Mesenchymal stem cell (in vitro differentiated cells and primary cell): ENCODE measurements around the gene ITGB2.

Experiments
- DNase-seq: peaks from one replicate; pipeline ENCODE4 v3.0.0-alpha.2; 2013
- H2AFZ ChIP-seq: one replicate; pipeline ENCODE4 v1.6.1; 2013; ENCODE audit warnings: low read depth, mild to moderate bottlenecking, control low read depth, inconsistent platforms, low read length, moderate library complexity
- H2AK5ac ChIP-seq: 2 replicates; pipeline ENCODE4 v1.6.1; 2013; ENCODE audit warnings: low read length, moderate library complexity, mild to moderate bottlenecking, inconsistent platforms; ENCODE audit not compliant: severe bottlenecking
- H2BK120ac ChIP-seq: one replicate; pipeline ENCODE4 v1.6.1; 2013; ENCODE audit warnings: low read depth, mild to moderate bottlenecking, inconsistent platforms, low read length, moderate library complexity
- H2BK12ac ChIP-seq, 2 experiments: one replicate each; pipeline ENCODE4 v1.6.1; 2013; ENCODE audit warnings: inconsistent platforms in 2 of 2, low read length in 2 of 2, mild to moderate bottlenecking in 2 of 2, moderate library complexity in 2 of 2, control low read depth in 1 of 2
- H2BK15ac ChIP-seq: one replicate; pipeline ENCODE4 v1.6.1; 2013; ENCODE audit warnings: mild to moderate bottlenecking, low read depth, inconsistent platforms; ENCODE audit not compliant: poor library complexity, severe bottlenecking
- H2BK5ac ChIP-seq: 2 replicates; pipeline ENCODE4 v1.6.1; 2013; ENCODE audit warnings: low read depth, mild to moderate bottlenecking, low read length, control low read depth, inconsistent platforms; ENCODE audit not compliant: poor library complexity, severe bottlenecking
- H3K14ac ChIP-seq, 2 experiments: one replicate each; pipeline ENCODE4 v1.6.1; 2013; ENCODE audit warnings: inconsistent platforms in 2 of 2, low read length in 2 of 2, control low read depth in 1 of 2, mild to moderate bottlenecking in 1 of 2, moderate library complexity in 1 of 2
- H3K18ac ChIP-seq, 2 experiments: one replicate each; pipeline ENCODE4 v1.6.1; 2013; ENCODE audit warnings: inconsistent platforms in 2 of 2, low read length in 2 of 2, control low read depth in 1 of 2, low read depth in 1 of 2, mild to moderate bottlenecking in 1 of 2
- H3K23ac ChIP-seq, 2 experiments: one replicate each; pipeline ENCODE4 v1.6.1; 2013; ENCODE audit warnings: inconsistent platforms in 2 of 2, low read length in 2 of 2, mild to moderate bottlenecking in 2 of 2, moderate library complexity in 2 of 2, control low read depth in 1 of 2
- H3K27ac ChIP-seq: 2 replicates; pipeline ENCODE4 v1.5.1; 2013; ENCODE audit warnings: mild to moderate bottlenecking, moderate library complexity, low read length, control low read depth, inconsistent platforms; ENCODE audit not compliant: poor library complexity, severe bottlenecking
- H3K27me3 ChIP-seq, 2 experiments: 2 replicates each; pipeline versions ENCODE4 v1.6.1 to v1.7.0; 2013; ENCODE audit warnings: low read length in 2 of 2, mild to moderate bottlenecking in 2 of 2, moderate library complexity in 2 of 2, control low read depth in 1 of 2, inconsistent platforms in 1 of 2; ENCODE audit not compliant: control insufficient read depth in 1 of 2, insufficient read depth in 1 of 2
- H3K36me3 ChIP-seq, 2 experiments: 2 replicates each; pipeline versions ENCODE4 v1.6.1 to v1.7.0; 2013; ENCODE audit warnings: low read length in 2 of 2, control low read depth in 1 of 2, inconsistent platforms in 1 of 2, low read depth in 1 of 2, mild to moderate bottlenecking in 1 of 2; ENCODE audit not compliant: insufficient read depth in 2 of 2, control insufficient read depth in 1 of 2
- H3K4ac ChIP-seq, 2 experiments: one replicate each; pipeline ENCODE4 v1.6.1; 2013; ENCODE audit warnings: inconsistent platforms in 2 of 2, low read length in 2 of 2, mild to moderate bottlenecking in 2 of 2, moderate library complexity in 2 of 2, control low read depth in 1 of 2, low read depth in 1 of 2
- H3K4me1 ChIP-seq: 2 replicates; pipeline ENCODE4 v1.6.1; 2013; ENCODE audit warnings: low read depth, low read length, control low read depth; ENCODE audit not compliant: control insufficient read depth, insufficient read depth
- H3K4me2 ChIP-seq: 2 replicates; pipeline ENCODE4 v1.6.1; 2013; ENCODE audit warnings: low read length, mild to moderate bottlenecking, inconsistent platforms; ENCODE audit not compliant: poor library complexity, severe bottlenecking
- H3K4me3 ChIP-seq, 2 experiments: 2 replicates each; pipeline versions ENCODE4 v1.5.1 to v1.7.0; 2013; ENCODE audit warnings: low read length in 2 of 2, mild to moderate bottlenecking in 2 of 2, control low read depth in 1 of 2, low read depth in 1 of 2; ENCODE audit not compliant: insufficient read depth in 1 of 2
- H3K79me1 ChIP-seq: replicated peaks from 2 replicates; pipeline ENCODE4 v1.6.1; 2013; ENCODE audit warnings: mild to moderate bottlenecking, control low read depth, low read length, inconsistent platforms; ENCODE audit not compliant: poor library complexity, severe bottlenecking
- H3K9ac ChIP-seq: 2 replicates; pipeline ENCODE4 v1.7.0; 2013; ENCODE audit warnings: mild to moderate bottlenecking, low read length, moderate library complexity
- H3K9me3 ChIP-seq: 2 replicates; pipeline ENCODE4 v1.7.0; 2013; ENCODE audit warnings: mild to moderate bottlenecking, low read length; ENCODE audit not compliant: control insufficient read depth
- H4K8ac ChIP-seq: one replicate; pipeline ENCODE4 v1.6.1; 2013; ENCODE audit warnings: inconsistent platforms, mild to moderate bottlenecking, low read length, moderate library complexity
- H4K91ac ChIP-seq: one replicate; pipeline ENCODE4 v1.6.1; 2013; ENCODE audit warnings: mild to moderate bottlenecking, low read length, inconsistent platforms
- WGBS: methylation state at CpG from one replicate; pipeline ENCODE4 v1.1.7; 2013; ENCODE audit warnings: mixed read lengths; 5-methylcytosine and 5-hydroxymethylcytosine counted together

ITGB2 gene

GRCh38 chr21:44848821-44849521 is 71.7 kb downstream of the ITGB2 start:
- Histone ChIP-seq H3K4me3 (no peak overlapping the region), H3K27me3 (peaks cover 6% of the 10 kb centered on the region in 2 experiments), H3K4me2 (no peak overlapping the region), H3K9ac (no peak overlapping the region), H3K36me3 (peaks cover 53 to 63% of the 10 kb centered on the region in 2 experiments), H2BK5ac (no peak overlapping the region), H4K8ac (no peak overlapping the region), H3K9me3 (no peaks in the 10 kb centered on the region), H3K18ac (no peak overlapping the region), H2BK15ac (no peak overlapping the region), H2BK12ac (peak overlapping the region in 1 of 2 experiments; percentile 3), H2BK120ac (no peak overlapping the region), H3K4me1 (peaks cover 18% of the 10 kb centered on the region), H4K91ac (peak overlapping the region; percentile 56), H3K79me1 (peaks cover 34% of the 10 kb centered on the region), H2AFZ (no peak overlapping the region), H2AK5ac (no peak overlapping the region), H3K23ac (peak overlapping the region in 1 of 2 experiments; percentile 27), H3K14ac (no peak overlapping the region), H3K27ac (no peak overlapping the region), H3K4ac (no peak overlapping the region)
- WGBS: 99% methylated on average over 36 of the region's 36 CpGs
- DNase-seq: no peak

GRCh38 chr21:44847261-44848056 is 73.2 kb downstream of the ITGB2 start:
- no peak for DNase-seq
- Histone ChIP-seq H3K14ac (no peak overlapping the region), H2BK120ac (no peak overlapping the region), H3K9me3 (no peaks in the 10 kb centered on the region), H3K18ac (no peak overlapping the region), H3K27me3 (peaks cover 15 to 19% of the 10 kb centered on the region in 2 experiments), H3K79me1 (peaks cover 27% of the 10 kb centered on the region), H3K9ac (no peak overlapping the region), H2AFZ (no peak overlapping the region), H3K4me3 (no peak overlapping the region), H3K23ac (peak overlapping the region in 1 of 2 experiments; percentile 49), H4K91ac (no peak overlapping the region), H3K4me1 (peaks cover 18% of the 10 kb centered on the region), H4K8ac (peak overlapping the region; percentile 35), H2BK15ac (no peak overlapping the region), H3K36me3 (peaks cover 41 to 52% of the 10 kb centered on the region in 2 experiments), H3K27ac (no peak overlapping the region), H3K4me2 (no peak overlapping the region), H2AK5ac (no peak overlapping the region), H2BK12ac (peak overlapping the region in 1 of 2 experiments; percentile 18), H2BK5ac (no peak overlapping the region), H3K4ac (no peak overlapping the region)
- WGBS: 93% methylated on average over 24 of the region's 24 CpGs

DNA sequence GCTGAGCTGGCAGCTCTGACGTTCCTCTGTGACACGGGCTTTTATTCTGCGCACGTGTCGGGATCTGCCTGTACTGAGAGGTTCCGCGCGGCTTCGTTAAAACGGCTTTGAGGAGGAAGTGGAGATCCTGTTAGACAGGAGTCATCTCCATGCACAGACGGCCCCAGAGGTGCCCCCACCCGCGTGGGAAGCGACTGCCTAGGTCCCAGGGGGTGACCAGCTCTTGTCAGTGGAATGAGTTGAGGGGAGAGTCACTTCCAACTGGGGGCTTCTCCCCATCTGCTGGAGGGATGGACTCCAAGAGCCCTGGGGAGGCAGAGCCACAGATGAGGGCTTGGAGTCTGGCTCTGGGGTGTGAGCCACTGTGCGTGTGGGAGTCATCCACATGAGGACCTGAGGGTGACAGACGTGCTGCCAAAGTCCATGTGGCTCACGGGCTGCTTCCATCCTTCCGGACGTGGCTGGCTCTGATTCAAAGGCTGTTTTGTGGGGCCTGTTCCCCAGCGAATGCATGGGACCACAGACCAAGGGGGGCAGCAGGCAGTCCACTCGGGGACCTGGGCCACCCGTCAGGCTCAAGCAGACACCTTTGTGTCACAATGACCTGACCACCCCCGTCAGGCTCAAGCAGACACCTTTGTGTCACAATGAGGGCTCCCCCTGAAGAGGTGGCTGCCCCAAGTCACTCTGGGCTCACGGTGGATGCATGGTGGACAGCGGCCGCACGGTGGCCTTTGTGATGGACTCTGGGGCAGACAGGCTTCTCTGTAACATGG is 74.0 kb downstream of the ITGB2 start:
- DNase-seq: peak; percentile 24
- peak overlapping the region; percentile 35 for H4K8ac ChIP-seq
- H3K14ac ChIP-seq: no peak overlapping the region
- peak overlapping the region in 1 of 2 experiments; percentile 18 for H2BK12ac ChIP-seq
- no peak overlapping the region for H2AFZ ChIP-seq
- peak overlapping the region in 1 of 2 experiments; percentile 89 for H3K4ac ChIP-seq
- peaks cover 35 to 48% of the 10 kb centered on the region in 2 experiments for H3K36me3 ChIP-seq
- peaks cover 23 to 27% of the 10 kb centered on the region in 2 experiments for H3K27me3 ChIP-seq
- H3K4me1 ChIP-seq: peaks cover 18% of the 10 kb centered on the region
- peak overlapping the region; percentile 78 for H3K9ac ChIP-seq
- 70% methylated on average over 27 of the region's 27 CpGs for WGBS
- H3K27ac ChIP-seq: no peak overlapping the region
- no peak overlapping the region for H2BK120ac ChIP-seq
- H2AK5ac ChIP-seq: no peak overlapping the region
- H2BK5ac ChIP-seq: no peak overlapping the region
- no peak overlapping the region for H3K18ac ChIP-seq
- peaks cover 25% of the 10 kb centered on the region for H3K79me1 ChIP-seq
- no peak overlapping the region for H3K4me2 ChIP-seq
- no peak overlapping the region for H3K23ac ChIP-seq
- H2BK15ac ChIP-seq: no peak overlapping the region
- no peak overlapping the region for H4K91ac ChIP-seq
- peak overlapping the region in 1 of 2 experiments; percentile 71 for H3K4me3 ChIP-seq
- no peaks in the 10 kb centered on the region for H3K9me3 ChIP-seq

DNA sequence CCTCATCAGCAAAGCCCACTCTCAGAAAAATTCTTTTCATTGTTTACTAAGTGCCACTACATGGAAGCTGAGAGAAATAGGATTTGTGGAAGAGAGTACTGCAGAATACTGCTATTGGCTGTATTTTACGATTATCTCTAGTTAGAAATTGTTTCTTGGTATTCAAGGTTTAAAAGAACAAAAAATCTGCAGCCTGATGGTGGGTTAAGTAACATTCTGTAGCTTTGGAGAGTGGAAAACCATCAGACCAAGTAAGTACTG is 74.5 kb downstream of the ITGB2 start:
- no peak overlapping the region for H3K18ac ChIP-seq
- peaks cover 22% of the 10 kb centered on the region for H3K79me1 ChIP-seq
- no peak overlapping the region for H2BK120ac ChIP-seq
- H3K23ac ChIP-seq: no peak overlapping the region
- H3K4me2 ChIP-seq: peak overlapping the region; percentile 48
- no peak overlapping the region for H4K91ac ChIP-seq
- H2BK12ac ChIP-seq: no peak overlapping the region
- H3K4me3 ChIP-seq: peak overlapping the region in 1 of 2 experiments; percentile 71
- peaks cover 30 to 45% of the 10 kb centered on the region in 2 experiments for H3K36me3 ChIP-seq
- 58% methylated on average over 1 of the region's 1 CpG for WGBS
- peaks cover 27 to 32% of the 10 kb centered on the region in 2 experiments for H3K27me3 ChIP-seq
- no peak overlapping the region for H3K27ac ChIP-seq
- H2BK15ac ChIP-seq: no peak overlapping the region
- no peak overlapping the region for H2BK5ac ChIP-seq
- peaks cover 18% of the 10 kb centered on the region for H3K4me1 ChIP-seq
- no peak overlapping the region for H3K4ac ChIP-seq
- H2AK5ac ChIP-seq: no peak overlapping the region
- no peak overlapping the region for H4K8ac ChIP-seq
- DNase-seq: no peak
- H3K9me3 ChIP-seq: no peaks in the 10 kb centered on the region
- H3K14ac ChIP-seq: no peak overlapping the region
- no peak overlapping the region for H2AFZ ChIP-seq
- H3K9ac ChIP-seq: peak overlapping the region; percentile 78
